DOHH2 (cell line): Measurements from ENCODE around the gene DCAF4.

Experiments
- CTCF ChIP-seq: fragments of 200-600 bp; sonication (generic); IDR thresholded peaks from one replicate; pipeline ENCODE4 v1.5.1; 2014; ENCODE audit warnings: antibody characterized with exemption, mild to moderate bottlenecking, low read depth, low read length; ENCODE audit not compliant: poor library complexity, severe bottlenecking
- EZH2phosphoT487 ChIP-seq: fragments of 200-600 bp; sonication (generic); IDR thresholded peaks from 2 replicates; pipeline ENCODE4 v1.6.1; 2017; ENCODE audit warnings: borderline replicate concordance, mild to moderate bottlenecking, antibody characterized with exemption, low read length, moderate library complexity, mixed read lengths

- TF ChIP-seq CTCF, result no peak
- TF ChIP-seq EZH2phosphoT487, result no peak
Observed at GRCh38 chr14:72904218-72904617, 22.0 kb upstream of the DCAF4 start.
